GM21390 (cell line): ENCODE data around the gene SLC25A15.

Source experiments
- ATAC-seq: cut with Tn5 transposase; IDR thresholded peaks from one replicate; pipeline ENCODE4 v1.9.1; 2021; ENCODE audit not compliant: unreplicated experiment

Gene SLC25A15

GRCh38 chr13:40789275-40790153, at the start of gene SLC25A15:
SLC25A15 (plus strand) TSS chr13:40789611; CDS start chr13:40793227, 3,616 bp downstream.
- ATAC-seq = peak; percentile 83

DNA sequence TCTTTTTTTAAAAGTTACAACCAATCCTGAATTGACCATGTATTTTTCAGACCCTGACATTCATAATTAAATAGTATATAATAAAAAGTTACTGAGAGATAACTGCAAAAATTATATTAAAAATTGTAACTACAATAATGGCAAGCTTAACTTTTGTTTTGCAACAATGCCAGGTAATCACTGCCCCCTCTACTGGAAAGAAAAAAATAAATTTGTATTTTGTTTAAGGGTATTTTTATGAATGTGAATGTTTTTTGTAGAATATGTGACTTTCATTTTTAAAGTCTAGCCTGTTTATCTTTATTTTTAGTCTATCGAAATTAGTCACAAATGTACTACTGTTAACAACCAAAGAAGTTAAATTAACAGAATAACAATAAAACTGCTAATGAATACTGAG, 40.1 kb upstream of the SLC25A15 start:
- ATAC-seq = no peak

GRCh38 chr13:40755082-40755700, 34.2 kb upstream of the SLC25A15 start:
- no peak for ATAC-seq

DNA sequence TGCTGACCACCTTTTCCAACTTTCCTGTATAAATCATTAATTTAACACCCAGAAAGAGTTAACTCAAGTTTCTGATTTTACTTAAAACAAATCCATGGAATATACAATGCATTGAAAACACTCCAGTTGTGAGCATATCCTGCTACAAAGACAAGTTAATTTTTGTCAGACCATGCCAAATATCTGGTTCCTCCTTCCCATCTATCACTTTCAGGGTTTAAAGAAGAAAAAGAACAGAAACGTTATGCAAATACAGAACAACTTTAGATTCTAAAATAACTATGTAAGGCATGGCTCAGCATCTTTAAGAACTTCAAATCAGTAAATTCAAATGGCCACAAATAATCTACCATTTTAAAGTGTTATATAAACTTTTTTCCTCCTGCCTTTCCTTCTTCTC, 33.4 kb upstream of the SLC25A15 start:
- ATAC-seq = peak; percentile 62

DNA sequence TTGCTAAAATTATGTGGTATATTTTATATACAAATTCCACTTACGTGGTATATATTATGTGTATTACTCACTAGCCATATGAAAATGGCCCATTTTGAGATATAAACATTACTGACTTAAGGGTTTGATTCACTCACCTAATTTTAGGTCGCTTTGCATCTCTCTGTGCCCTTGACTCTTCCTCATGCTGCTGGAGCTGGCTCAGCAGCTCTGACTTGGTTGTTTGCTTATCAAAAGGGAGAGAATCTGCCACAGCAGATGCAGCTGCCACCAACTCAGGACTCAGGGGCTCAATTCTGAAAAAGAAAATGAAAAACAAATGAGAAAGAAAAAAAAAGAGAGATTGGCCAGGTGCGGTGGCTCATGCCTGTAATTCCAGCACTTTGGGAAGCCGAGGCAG, 30.6 kb upstream of the SLC25A15 start:
- no peak for ATAC-seq

DNA sequence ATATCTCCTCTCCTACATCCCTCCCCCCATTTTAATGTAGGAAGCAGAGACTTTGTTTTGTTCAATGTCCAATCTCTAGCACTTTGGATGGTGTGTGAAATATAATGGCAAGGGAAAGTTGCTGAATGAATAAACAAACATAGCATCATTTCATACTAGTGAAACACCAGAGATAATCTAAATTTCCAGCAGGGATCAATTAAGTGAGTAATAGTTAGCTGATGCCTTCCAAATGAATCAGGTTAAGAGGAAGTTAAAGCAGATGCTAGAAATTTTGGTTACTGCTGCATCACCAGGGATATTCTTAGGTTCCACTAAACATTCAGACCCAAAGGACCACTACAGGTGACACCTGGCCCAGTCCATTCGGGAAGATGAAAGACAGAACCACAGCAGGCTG, 26.6 kb upstream of the SLC25A15 start:
- ATAC-seq = no peak

GRCh38 chr13:40764587-40765403, 24.6 kb upstream of the SLC25A15 start:
- ATAC-seq = peak; percentile 41

- ATAC-seq = no peak
Measured at GRCh38 chr13:40765602-40766001, 23.8 kb upstream of the SLC25A15 start.

DNA sequence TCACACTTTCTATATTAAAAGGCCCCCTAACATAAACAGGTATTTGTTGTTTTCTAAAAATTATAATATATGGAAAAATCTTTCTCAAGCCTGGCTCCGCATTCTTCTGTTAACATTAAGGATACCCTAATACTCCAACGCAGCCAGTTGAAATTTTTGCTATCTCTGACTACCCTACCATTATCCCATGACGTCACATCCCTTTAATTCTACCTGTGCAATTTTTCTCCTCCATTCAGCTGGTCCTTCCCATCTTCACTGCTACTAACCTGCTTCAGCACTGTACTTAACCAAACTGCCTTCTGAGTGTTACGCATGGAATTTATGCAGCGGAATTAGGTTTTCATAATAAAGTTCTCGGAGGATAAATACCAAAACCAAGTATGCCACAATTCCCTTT, 19.4 kb upstream of the SLC25A15 start:
- no peak for ATAC-seq

DNA sequence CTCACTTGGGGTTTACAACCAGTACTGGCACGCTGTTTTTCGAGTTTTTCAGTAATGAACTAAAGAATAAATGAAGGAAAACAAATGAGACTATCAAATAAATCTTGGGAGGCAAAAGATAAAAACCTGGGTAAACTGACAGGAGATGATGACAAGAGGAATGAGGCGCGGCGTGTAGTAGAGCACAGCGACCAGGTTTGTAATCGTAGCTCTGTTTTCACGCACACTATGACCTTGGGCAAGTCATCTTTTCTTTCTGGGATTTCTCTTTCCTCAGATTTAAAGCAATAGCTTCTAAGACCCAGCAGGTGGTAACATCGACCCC, 18.8 kb upstream of the SLC25A15 start:
- ATAC-seq = no peak

DNA sequence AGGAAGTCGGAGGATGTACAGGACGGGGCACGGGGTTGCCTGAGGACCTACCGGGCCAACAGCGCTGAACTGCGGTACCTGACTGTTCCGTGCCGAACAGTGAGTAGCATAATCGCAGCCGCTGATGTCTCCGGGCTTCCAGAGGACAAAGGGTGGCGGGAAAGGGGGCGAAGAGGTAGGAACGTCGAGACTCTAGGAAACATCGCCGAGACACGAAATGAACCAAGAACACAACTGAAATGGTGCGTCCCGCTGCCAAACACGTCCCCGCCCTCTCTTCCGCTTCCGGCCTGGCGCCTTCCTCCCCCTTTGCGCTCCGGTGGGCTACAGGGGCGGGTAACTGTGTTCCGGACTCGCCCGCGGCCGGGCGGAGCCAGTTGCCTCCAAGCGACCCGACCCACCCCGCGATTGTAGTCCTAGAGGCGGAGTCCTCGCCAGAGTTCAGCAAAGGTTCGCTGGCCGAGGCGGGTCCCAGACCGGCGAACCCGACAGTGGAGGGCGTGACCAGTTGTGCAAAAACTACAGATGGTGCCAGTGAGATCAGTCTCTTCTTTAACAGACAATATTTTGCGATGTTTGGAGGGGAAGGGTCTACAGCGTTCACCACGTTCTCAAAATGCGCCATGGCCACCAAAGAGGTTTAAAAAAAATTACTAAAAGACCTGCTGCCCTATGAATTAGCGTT, 18.3 kb upstream of the SLC25A15 start, which contains the start of gene MRPS31:
MRPS31 (minus strand) TSS at position 257 of the 685 bp plus-strand sequence; CDS start at position 203, 54 bp downstream.
- ATAC-seq = peak; percentile 96

DNA sequence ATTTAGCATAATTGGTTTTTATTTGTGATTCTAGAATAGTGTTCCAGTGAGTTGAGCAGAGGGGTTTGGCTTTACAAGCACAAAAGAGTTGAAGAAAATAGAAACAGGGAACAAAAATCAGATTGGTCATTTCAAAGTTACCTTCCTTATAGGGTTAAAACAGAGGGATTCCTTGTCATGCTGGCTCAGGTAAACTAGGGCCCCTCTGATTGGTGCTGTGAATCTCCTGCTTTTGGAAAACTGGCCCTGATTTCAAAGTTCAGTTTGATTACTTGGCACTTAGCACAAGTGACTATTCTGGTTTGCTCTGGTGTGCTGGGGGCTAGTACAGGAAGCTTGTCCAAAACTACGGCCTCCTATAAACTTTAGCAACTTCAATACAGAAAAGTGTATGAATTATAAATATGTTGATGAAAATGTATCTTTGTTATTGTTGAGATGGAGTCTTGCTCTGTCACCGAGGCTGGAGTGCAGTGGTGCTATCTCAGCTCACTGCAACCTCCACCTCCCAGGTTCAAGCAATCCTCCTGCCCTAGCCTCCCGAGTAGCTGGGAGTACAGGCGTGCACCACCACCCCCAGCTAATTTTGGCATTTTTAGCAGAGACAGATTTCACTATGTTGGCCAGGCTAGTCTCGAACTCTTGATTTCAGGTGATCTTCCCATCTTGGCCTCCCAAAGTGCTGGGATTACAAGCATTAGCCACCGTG, 16.5 kb upstream of the SLC25A15 start:
- ATAC-seq = no peak

- ATAC-seq = no peak
Measured at GRCh38 chr13:40774672-40775071, 14.7 kb upstream of the SLC25A15 start.

DNA sequence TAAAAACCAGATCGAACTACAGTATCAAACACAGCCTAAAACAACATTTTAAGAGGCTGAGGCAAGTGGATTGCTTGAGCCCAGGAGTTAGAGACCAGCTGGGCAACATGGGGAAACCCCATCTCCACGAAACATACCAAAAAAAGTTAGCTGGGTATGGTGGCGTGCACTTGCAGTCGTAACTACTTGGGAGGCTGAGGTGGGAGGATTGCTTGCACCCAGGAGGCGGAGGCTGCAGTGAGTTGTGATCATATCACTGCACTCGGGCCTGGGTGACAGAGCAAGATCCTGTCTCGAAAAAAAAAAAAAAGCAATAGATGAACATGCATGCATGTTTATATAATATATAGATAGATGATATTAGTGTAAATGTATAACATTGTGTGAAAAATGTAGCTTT, 13.2 kb upstream of the SLC25A15 start:
- ATAC-seq = no peak

GRCh38 chr13:40776681-40777165, 12.7 kb upstream of the SLC25A15 start:
- ATAC-seq = peak; percentile 58

- peak; percentile 87 for ATAC-seq
Measured at GRCh38 chr13:40777166-40777808, 12.1 kb upstream of the SLC25A15 start.

- no peak for ATAC-seq
Measured at GRCh38 chr13:40777809-40778175, 11.6 kb upstream of the SLC25A15 start.

DNA sequence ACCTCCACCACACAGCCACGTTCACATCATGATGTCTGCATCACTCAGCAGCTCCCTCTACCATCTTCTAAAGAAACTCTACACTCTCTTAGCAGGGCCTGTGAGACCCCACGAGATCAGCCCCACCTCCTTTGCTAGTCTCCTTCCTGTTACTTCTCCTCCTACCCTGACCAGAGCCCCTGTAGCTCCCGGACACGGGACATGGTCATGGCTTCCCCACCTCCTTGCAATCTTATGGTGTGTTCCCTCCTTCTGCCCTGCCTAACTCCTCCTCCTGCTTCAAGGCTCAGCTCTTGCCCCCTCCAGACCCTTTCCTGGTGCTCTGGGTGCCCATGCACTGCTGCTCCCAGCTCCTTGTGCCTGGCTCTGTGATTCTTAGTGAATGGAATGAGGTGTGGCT, 10.4 kb upstream of the SLC25A15 start:
- no peak for ATAC-seq

DNA sequence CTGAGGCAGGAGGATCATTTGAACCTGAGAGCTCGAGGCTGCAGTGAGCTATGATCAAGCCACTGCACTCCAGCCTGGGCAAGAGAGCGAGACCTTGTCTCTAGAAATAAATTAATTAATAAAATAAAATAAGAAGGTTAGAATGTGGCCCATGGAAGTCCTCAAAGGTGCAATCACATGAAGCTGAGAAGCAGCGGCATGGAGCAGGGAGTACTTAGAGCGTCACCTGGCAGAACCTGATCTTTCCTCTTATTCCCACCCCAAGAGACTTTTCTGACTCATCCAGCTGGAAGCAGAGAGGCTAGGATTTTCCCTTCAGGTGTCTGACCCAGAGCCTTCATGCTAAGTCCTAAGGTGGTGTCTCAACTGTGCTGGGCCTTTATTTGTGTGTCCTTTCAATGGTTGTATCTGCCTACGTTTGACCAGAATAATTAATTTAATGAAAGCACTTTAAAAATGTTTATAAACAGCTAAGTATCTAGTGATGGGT, 9.6 kb upstream of the SLC25A15 start:
- ATAC-seq = no peak
